Panc1 (cell line): ENCODE results near the gene TBC1D10A. TPM values are rescaled to one million over a fixed set of nuclear protein-coding genes. Genes with fewer than 3 reads are reported as not detected.

Source experiments
- ATAC-seq: fragments of 200-7000 bp; cut with Tn5 transposase; 2 replicates; pipeline ENCODE4 v1.9.1; 2020; ENCODE audit warnings: mild to moderate bottlenecking, moderate library complexity
- BruUV-seq: library from RNA; stranded (reverse); fragments of 400-500 nt; replicated peaks from 2 replicates; lab custom pipeline; 2021; lab: Mats Ljungman, UMichigan
- CTCF ChIA-PET: fragments of 300-600 bp; sonication (Branson Sonifier 250); formaldehyde crosslinking; loops from one replicate; lab custom pipeline; 2022; ENCODE audit warnings: antibody characterized with exemption; lab: Charles Lee
- POLR2A ChIA-PET: fragments of 300-600 bp; sonication (Branson Sonifier 250); formaldehyde crosslinking; loops from one replicate; lab custom pipeline; 2022; ENCODE audit warnings: antibody characterized with exemption; lab: Charles Lee
- DNase-seq: peaks from one replicate; pipeline ENCODE4 v3.0.0-alpha.2; 2010; ENCODE audit warnings: low read depth, low spot score
- H3K27ac ChIP-seq: 2 replicates; pipeline ENCODE4 v1.5.1; 2011; ENCODE audit warnings: mild to moderate bottlenecking, low read length, inconsistent platforms
- H3K27me3 ChIP-seq: fragments of 200-500 bp; sonication (Bioruptor generic); 2 replicates; pipeline ENCODE4 v1.6.0; 2014; ENCODE audit warnings: low read length, inconsistent platforms; ENCODE audit not compliant: control insufficient read depth, insufficient read depth
- H3K36me3 ChIP-seq: fragments of 200-500 bp; sonication (Bioruptor generic); 2 replicates; pipeline ENCODE4 v1.5.1; 2014; ENCODE audit warnings: inconsistent platforms, mild to moderate bottlenecking, low read length, moderate library complexity; ENCODE audit not compliant: control insufficient read depth, insufficient read depth
- H3K4me1 ChIP-seq: 2 replicates; pipeline ENCODE4 v1.5.1; 2011; ENCODE audit warnings: inconsistent platforms, mild to moderate bottlenecking, low read length, moderate library complexity; ENCODE audit not compliant: control insufficient read depth, insufficient read depth
- H3K4me3 ChIP-seq, 2 experiments: 2 replicates each; pipeline ENCODE4 v1.5.1; 2011 to 2012; ENCODE audit warnings: low read depth in 2 of 2, low read length in 2 of 2, mild to moderate bottlenecking in 2 of 2, inconsistent platforms in 1 of 2, moderate library complexity in 1 of 2
- H3K9me3 ChIP-seq: fragments of 200-500 bp; sonication (Bioruptor generic); 2 replicates; pipeline ENCODE4 v1.5.1; 2014; ENCODE audit warnings: low read depth, mild to moderate bottlenecking, inconsistent platforms, low read length, moderate library complexity; ENCODE audit not compliant: control insufficient read depth, insufficient read depth
- CTCF ChIP-seq: fragments of 450-650 bp; IDR thresholded peaks from 2 replicates; pipeline ENCODE4 v1.5.1; 2017; ENCODE audit warnings: mild to moderate bottlenecking
- POLR2AphosphoS5 ChIP-seq: IDR thresholded peaks from 2 replicates; pipeline ENCODE4 v1.6.1; 2012; ENCODE audit warnings: mild to moderate bottlenecking, low read depth, low read length, moderate library complexity
- REST ChIP-seq, 2 experiments: IDR thresholded peaks; 2 replicates each; pipeline ENCODE4 v1.6.1; 2011 to 2012; ENCODE audit warnings: low read depth in 2 of 2, control low read depth in 1 of 2, low read length in 1 of 2, mild to moderate bottlenecking in 1 of 2, moderate library complexity in 1 of 2; ENCODE audit not compliant: insufficient read depth in 1 of 2
- SIN3A ChIP-seq: IDR thresholded peaks from 2 replicates; pipeline ENCODE4 v1.6.1; 2012; ENCODE audit warnings: low read depth, mild to moderate bottlenecking, low read length, moderate library complexity, borderline replicate concordance; ENCODE audit not compliant: insufficient read depth
- TCF7L2 ChIP-seq: IDR thresholded peaks from 2 replicates; pipeline ENCODE4 v1.6.1; 2011; ENCODE audit warnings: mild to moderate bottlenecking, low read depth, low read length, inconsistent platforms
- in situ Hi-C: cut with HindIII; loops from 2 replicates; pipeline ENCODE4 v1.10.0; 2016; ENCODE audit warnings: low sequenced_read_pairs, low pct_unique_long_range_greater_than_20kb
- intact Hi-C: fragments of 100-400 bp; cut with micrococcal nuclease; formaldehyde crosslinking; loops from one replicate; pipeline ENCODE4 v1.10.0; 2022; ENCODE audit not compliant: unreplicated experiment
- total RNA-seq: library from RNA; stranded (reverse); gene quantifications from one replicate; pipeline ENCODE4 v1.2.1, GENCODE V29; 2021; ENCODE audit not compliant: unreplicated experiment

The TBC1D10A gene
- total RNA-seq, 1 experiment from 2014 or later: 14.9 TPM

GRCh38 chr22:30283342-30283741, 43.4 kb downstream of the TBC1D10A start:
- no TSS peak for BruUV-seq
- POLR2A ChIA-PET: no interaction called here
- CTCF ChIA-PET: no interaction called here

GRCh38 chr22:30282616-30283046, 44.1 kb downstream of the TBC1D10A start:
- POLR2A ChIA-PET: no interaction called here

More at GRCh38 chr22:30283342-30283741, 43.4 kb downstream of the TBC1D10A start:
- H3K4me3 ChIP-seq: no peak overlapping the region
- TF ChIP-seq REST (IDR thresholded peaks at IDR 0.05; ENCODE audit: insufficient read depth in 1 of 2, low read depth in 2 of 2, low read length in 1 of 2) (no peak), SIN3A (no peak), TCF7L2 (no peak), POLR2AphosphoS5 (no peak)
- H3K9me3 ChIP-seq: no peaks in the 10 kb centered on the region
- H3K36me3 ChIP-seq: no peaks in the 10 kb centered on the region
- peaks cover 9% of the 10 kb centered on the region for H3K4me1 ChIP-seq
- H3K27ac ChIP-seq: no peak overlapping the region
- in situ Hi-C loops: no loop called here
- ATAC-seq: no peak
- no peaks in the 10 kb centered on the region for H3K27me3 ChIP-seq
- DNase-seq: no peak
- intact Hi-C loops: no loop called here

More at GRCh38 chr22:30282616-30283046, 44.1 kb downstream of the TBC1D10A start:
- Histone ChIP-seq H3K36me3 (no peaks in the 10 kb centered on the region), H3K9me3 (no peaks in the 10 kb centered on the region), H3K4me1 (peaks cover 7% of the 10 kb centered on the region), H3K4me3 (no peak overlapping the region), H3K27me3 (no peaks in the 10 kb centered on the region), H3K27ac (no peak overlapping the region)
- BruUV-seq: no TSS peak
- CTCF ChIA-PET: no interaction called here
- TF ChIP-seq REST (IDR thresholded peaks at IDR 0.05; ENCODE audit: insufficient read depth in 1 of 2, low read depth in 2 of 2, low read length in 1 of 2) (no peak), SIN3A (no peak), CTCF (no peak), TCF7L2 (no peak), POLR2AphosphoS5 (no peak)
- in situ Hi-C loops (no loop called here), intact Hi-C loops (no loop called here)
- no peak for ATAC-seq
- DNase-seq: no peak
